ENCODE measurements around the gene CXCR6. TPM values are rescaled to one million over a fixed set of nuclear protein-coding genes. Genes with fewer than 3 reads are reported as not detected.

The CXCR6 gene
- polyA plus RNA-seq, 1 of the 3 experiments (the other 2 are of a cell fraction) = not detected

DNA sequence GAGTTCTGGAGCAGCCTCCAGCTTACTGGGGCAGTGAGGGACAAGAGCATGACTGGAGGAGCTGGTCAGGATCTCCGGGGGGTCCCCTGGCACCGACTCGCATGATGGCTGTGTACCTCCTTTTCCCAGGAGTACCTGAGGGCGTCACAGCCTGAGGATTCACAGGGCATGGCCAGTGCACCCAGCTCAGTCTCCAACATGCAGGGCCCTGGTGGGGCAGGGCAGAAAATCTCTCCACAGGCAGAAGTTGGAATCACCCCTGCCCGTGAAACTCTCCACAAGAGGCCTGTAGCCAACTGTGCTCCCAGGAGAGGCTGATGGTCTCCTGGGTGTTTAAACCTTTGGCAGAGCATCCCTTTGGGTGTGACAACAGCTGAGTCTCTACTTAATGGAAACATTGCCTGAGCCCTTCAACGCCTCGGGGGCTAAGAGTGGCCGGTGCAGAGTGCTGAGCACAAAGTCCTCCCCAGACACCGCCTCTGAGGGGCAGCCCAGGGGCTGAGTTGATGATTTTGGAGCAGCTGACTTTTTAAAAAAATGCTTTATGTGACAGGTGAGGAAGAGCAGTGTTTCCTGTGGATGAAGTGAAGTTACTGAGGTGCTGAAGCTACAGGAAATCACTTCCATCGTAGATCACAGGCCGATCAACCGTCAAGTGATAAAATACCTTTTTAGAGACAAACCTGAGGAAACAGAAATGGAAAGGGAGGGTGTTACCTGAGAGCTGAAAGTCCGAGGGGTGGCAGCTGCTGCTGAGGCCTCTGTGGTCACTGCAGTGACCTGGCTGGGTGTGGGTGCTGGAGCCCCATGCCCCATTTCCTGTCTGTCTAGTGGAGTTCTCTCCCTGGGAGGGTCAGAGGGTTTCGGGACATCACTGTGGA, 21.9 kb upstream of the CXCR6 start:
- CTCF ChIA-PET = interaction anchor here (0.6 to 5.6 kb wide), 5 partner anchors 13 to 161 kb away, joined by 3 to 31 read pairs (median 3); no protein-coding TSS in a partner anchor

DNA sequence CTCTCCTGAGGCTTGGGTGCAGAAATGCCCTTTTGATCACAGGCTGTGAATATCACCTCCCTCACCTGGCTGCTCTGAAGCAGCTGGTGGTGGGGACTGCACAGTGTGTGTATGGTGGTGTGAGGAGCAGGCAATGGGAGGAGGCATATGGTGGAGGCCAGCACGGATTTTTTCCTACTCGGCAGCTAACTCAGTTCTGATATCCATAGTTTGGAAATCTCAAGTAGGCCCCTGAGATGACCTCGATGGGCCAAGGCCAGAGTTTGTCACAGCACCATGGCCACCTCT, 21.3 kb upstream of the CXCR6 start:
- CTCF ChIA-PET = interaction anchor here (0.9 to 5.6 kb wide), 4 partner anchors 13 to 161 kb away, joined by 3 to 31 read pairs (median 10); no protein-coding TSS in a partner anchor

More for the DNA sequence above, 21.9 kb upstream of the CXCR6 start:
- no peak overlapping the region for H3K4me2 ChIP-seq
- H3K27me3 ChIP-seq (ENCODE audit: insufficient read depth) = no peaks in the 10 kb centered on the region
- H3K9ac ChIP-seq = no peak overlapping the region
- H3K9me2 ChIP-seq = no peaks in the 10 kb centered on the region
- WGBS (ENCODE audit: low lambda C conversion rate) = 95% methylated on average over 13 of the region's 14 CpGs
- H3K4me1 ChIP-seq (ENCODE audit: control insufficient read depth in 1 of 2, insufficient read depth in 2 of 2, low read depth in 1 of 2, low read length in 1 of 2) = no peaks in the 10 kb centered on the region
- no peak for DNase-seq
- H2AFZ ChIP-seq (ENCODE audit: low read depth) = no peak overlapping the region
- no peak for TF ChIP-seq GABPA (IDR thresholded peaks at IDR 0.05; ENCODE audit: low read depth)
- H4K20me1 ChIP-seq (ENCODE audit: insufficient read depth) = no peaks in the 10 kb centered on the region
- no peak overlapping the region for H3K4me3 ChIP-seq (ENCODE audit: low read depth in 2 of 2, low read length in 1 of 2)
- H3K27ac ChIP-seq (ENCODE audit: low read depth in 2 of 2, low read length in 1 of 2) = no peak overlapping the region
- peaks cover 4% of the 10 kb centered on the region for H3F3A ChIP-seq (replicated peaks; ENCODE audit: insufficient read depth)
- no peaks in the 10 kb centered on the region for H3K9me3 ChIP-seq
- no peaks in the 10 kb centered on the region for H3K79me2 ChIP-seq (ENCODE audit: insufficient read depth)
- POLR2A ChIA-PET = interaction anchor here (0.5 kb wide), 1 partner anchor 279 kb away, joined by 3 read pairs; no protein-coding TSS in a partner anchor
- peaks cover 7 to 19% of the 10 kb centered on the region in 2 experiments for H3K36me3 ChIP-seq (replicated peaks in 1 of 2; ENCODE audit: control insufficient read depth in 1 of 2, insufficient read depth in 2 of 2, low read length in 1 of 2)

More for the DNA sequence above, 21.3 kb upstream of the CXCR6 start:
- Histone ChIP-seq H3K9me3 (no peaks in the 10 kb centered on the region), H3K4me2 (no peak overlapping the region), H3K27ac (ENCODE audit: low read depth in 2 of 2, low read length in 1 of 2) (no peak overlapping the region), H3F3A (replicated peaks; ENCODE audit: insufficient read depth) (peaks cover 4% of the 10 kb centered on the region), H3K79me2 (ENCODE audit: insufficient read depth) (no peaks in the 10 kb centered on the region), H3K9ac (no peak overlapping the region), H3K27me3 (ENCODE audit: insufficient read depth) (no peaks in the 10 kb centered on the region), H3K4me1 (ENCODE audit: control insufficient read depth in 1 of 2, insufficient read depth in 2 of 2, low read depth in 1 of 2, low read length in 1 of 2) (no peaks in the 10 kb centered on the region), H4K20me1 (ENCODE audit: insufficient read depth) (no peaks in the 10 kb centered on the region), H2AFZ (ENCODE audit: low read depth) (no peak overlapping the region), H3K36me3 (replicated peaks in 1 of 2; ENCODE audit: control insufficient read depth in 1 of 2, insufficient read depth in 2 of 2, low read length in 1 of 2) (peaks cover 7 to 19% of the 10 kb centered on the region in 2 experiments), H3K4me3 (ENCODE audit: low read depth in 2 of 2, low read length in 1 of 2) (no peak overlapping the region), H3K9me2 (no peaks in the 10 kb centered on the region)
- 94% methylated on average over 3 of the region's 3 CpGs for WGBS (ENCODE audit: low lambda C conversion rate)
- DNase-seq = no peak
- TF ChIP-seq GABPA (IDR thresholded peaks at IDR 0.05; ENCODE audit: low read depth) = no peak
- TF ChIP-seq NRF1 (IDR thresholded peaks at IDR 0.05; ENCODE audit: low read depth, low read length) = no peak
- TF ChIP-seq TCF12 (IDR thresholded peaks at IDR 0.05) = no peak
- no peak for TF ChIP-seq EZH2phosphoT487 (IDR thresholded peaks at IDR 0.05; ENCODE audit: borderline replicate concordance, low read depth)
- no peak for TF ChIP-seq RXRA (IDR thresholded peaks at IDR 0.05; ENCODE audit: borderline replicate concordance, low read depth)
- no peak for TF ChIP-seq JUND (IDR thresholded peaks at IDR 0.05)
- no peak for TF ChIP-seq EP300 (IDR thresholded peaks at IDR 0.05; ENCODE audit: borderline replicate concordance in 1 of 2, low read depth in 1 of 2, low read length in 1 of 2)
- no peak for TF ChIP-seq RCOR1 (IDR thresholded peaks at IDR 0.05; ENCODE audit: low read length)
- no peak for TF ChIP-seq YY1 (IDR thresholded peaks at IDR 0.05; ENCODE audit: low read depth)
- TF ChIP-seq, protein P1, sequence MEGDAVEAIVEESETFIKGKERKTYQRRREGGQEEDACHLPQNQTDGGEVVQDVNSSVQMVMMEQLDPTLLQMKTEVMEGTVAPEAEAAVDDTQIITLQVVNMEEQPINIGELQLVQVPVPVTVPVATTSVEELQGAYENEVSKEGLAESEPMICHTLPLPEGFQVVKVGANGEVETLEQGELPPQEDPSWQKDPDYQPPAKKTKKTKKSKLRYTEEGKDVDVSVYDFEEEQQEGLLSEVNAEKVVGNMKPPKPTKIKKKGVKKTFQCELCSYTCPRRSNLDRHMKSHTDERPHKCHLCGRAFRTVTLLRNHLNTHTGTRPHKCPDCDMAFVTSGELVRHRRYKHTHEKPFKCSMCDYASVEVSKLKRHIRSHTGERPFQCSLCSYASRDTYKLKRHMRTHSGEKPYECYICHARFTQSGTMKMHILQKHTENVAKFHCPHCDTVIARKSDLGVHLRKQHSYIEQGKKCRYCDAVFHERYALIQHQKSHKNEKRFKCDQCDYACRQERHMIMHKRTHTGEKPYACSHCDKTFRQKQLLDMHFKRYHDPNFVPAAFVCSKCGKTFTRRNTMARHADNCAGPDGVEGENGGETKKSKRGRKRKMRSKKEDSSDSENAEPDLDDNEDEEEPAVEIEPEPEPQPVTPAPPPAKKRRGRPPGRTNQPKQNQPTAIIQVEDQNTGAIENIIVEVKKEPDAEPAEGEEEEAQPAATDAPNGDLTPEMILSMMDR (IDR thresholded peaks at IDR 0.05) = no peak
- no peak for TF ChIP-seq NFIC (IDR thresholded peaks at IDR 0.05; ENCODE audit: borderline replicate concordance)
- TF ChIP-seq, protein P2, sequence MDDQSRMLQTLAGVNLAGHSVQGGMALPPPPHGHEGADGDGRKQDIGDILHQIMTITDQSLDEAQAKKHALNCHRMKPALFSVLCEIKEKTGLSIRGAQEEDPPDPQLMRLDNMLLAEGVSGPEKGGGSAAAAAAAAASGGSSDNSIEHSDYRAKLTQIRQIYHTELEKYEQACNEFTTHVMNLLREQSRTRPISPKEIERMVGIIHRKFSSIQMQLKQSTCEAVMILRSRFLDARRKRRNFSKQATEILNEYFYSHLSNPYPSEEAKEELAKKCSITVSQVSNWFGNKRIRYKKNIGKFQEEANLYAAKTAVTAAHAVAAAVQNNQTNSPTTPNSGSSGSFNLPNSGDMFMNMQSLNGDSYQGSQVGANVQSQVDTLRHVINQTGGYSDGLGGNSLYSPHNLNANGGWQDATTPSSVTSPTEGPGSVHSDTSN (IDR thresholded peaks at IDR 0.05) = no peak
- no peak for TF ChIP-seq GATA2 (CRISPR knock-in tag; IDR thresholded peaks at IDR 0.05)
- POLR2A ChIA-PET = interaction anchor here (0.5 kb wide), 1 partner anchor 280 kb away, joined by 3 read pairs; no protein-coding TSS in a partner anchor

Measured in SK-N-SH (cell line).